AG10803 (cell line): ENCODE results near the gene RIPPLY1.

Source experiments
- DNase-seq: peaks from one replicate; pipeline ENCODE4 v3.0.0; 2010; ENCODE audit warnings: low read depth
- H3K4me3 ChIP-seq: 2 replicates; pipeline ENCODE4 v1.5.1; 2011; ENCODE audit warnings: mild to moderate bottlenecking, low read length, control low read depth
- CTCF ChIP-seq: conservative IDR thresholded peaks from 2 replicates; pipeline ENCODE4 v1.5.1; 2011; ENCODE audit warnings: mild to moderate bottlenecking, low read length, control low read depth, inconsistent platforms

Gene RIPPLY1

GRCh38 chrX:106903291-106903824 is at the start of gene RIPPLY1:
TSS of gene RIPPLY1 (minus strand) at chrX:106903341. CDS start at chrX:106903287, 54 bp downstream.
- no peak within 1 kb of the TSS for H3K4me3 ChIP-seq
- TF ChIP-seq CTCF = no peak
- DNase-seq = no peak

- H3K4me3 ChIP-seq = no peak overlapping the region
- TF ChIP-seq CTCF = no peak
- DNase-seq = no peak
These were observed 49.4 kb upstream of the RIPPLY1 start for GRCh38 chrX:106952538-106952937.

- TF ChIP-seq CTCF = no peak
- no peak for DNase-seq
- no peak overlapping the region for H3K4me3 ChIP-seq
These were observed 48.9 kb upstream of the RIPPLY1 start for GRCh38 chrX:106952089-106952488.

GRCh38 chrX:106951230-106951629 is 48.1 kb upstream of the RIPPLY1 start:
- no peak for DNase-seq
- no peak overlapping the region for H3K4me3 ChIP-seq
- no peak for TF ChIP-seq CTCF

- no peak for DNase-seq
- TF ChIP-seq CTCF = no peak
- no peak overlapping the region for H3K4me3 ChIP-seq
These were observed 47.2 kb upstream of the RIPPLY1 start for GRCh38 chrX:106950381-106950780.

GRCh38 chrX:106949366-106949765 is 46.2 kb upstream of the RIPPLY1 start:
- no peak overlapping the region for H3K4me3 ChIP-seq
- no peak for TF ChIP-seq CTCF
- DNase-seq = no peak

- H3K4me3 ChIP-seq = no peak overlapping the region
- TF ChIP-seq CTCF = no peak
- DNase-seq = no peak
These were observed 45.5 kb upstream of the RIPPLY1 start for GRCh38 chrX:106948641-106949040.
